Activated naive CD4-positive, alpha-beta T cell (primary cell): ENCODE measurements around the gene SRRT.
"Not testable (repeated sequence)": the region's sequence is repeated elsewhere in the genome, so short reads cannot be mapped to it uniquely, and the experiment has no call there.

Experiments
- DNase-seq, 4 experiments: peaks; one replicate each; lab custom pipeline; 2025; lab: John Stamatoyannopoulos, UW

The SRRT gene

DNA sequence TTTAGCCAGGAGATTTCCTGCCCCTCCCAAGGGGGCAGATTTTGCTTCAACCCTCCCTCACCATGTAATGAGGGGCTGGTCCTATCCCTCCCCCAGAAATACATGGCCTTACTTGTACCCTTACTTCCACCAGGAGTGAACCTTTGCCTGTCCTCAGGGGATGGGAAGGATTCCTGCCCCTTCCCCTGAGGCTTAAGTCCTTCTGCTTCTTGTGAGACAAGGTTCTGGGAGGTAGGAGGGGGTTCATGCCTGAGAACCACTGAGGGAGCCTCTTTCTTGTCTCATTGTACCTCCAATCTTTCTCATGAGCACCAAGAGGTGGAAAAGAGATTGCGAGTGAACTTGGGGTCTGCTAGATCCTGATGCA, 54.9 kb downstream of the SRRT start:
- no peak for DNase-seq

DNA sequence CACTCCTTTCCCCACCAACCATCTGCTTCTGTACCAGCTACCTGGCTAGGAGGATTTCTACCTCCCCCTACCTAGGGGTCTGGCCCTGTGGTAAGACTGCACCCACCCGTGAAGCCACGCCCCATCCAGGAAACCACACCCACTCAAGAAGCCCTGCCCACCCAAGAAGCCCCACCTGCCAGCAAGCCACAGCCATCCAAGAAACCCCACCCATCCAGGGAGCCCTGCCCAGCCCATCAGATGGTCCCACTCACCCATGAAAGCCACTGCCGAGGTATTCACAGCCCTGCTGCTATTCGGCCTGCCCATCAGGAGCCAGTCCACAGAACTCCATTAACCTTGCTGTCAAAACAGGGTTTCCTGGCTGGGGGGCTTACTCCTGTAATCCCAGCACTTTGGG, 58.8 kb downstream of the SRRT start:
- DNase-seq = no peak

DNA sequence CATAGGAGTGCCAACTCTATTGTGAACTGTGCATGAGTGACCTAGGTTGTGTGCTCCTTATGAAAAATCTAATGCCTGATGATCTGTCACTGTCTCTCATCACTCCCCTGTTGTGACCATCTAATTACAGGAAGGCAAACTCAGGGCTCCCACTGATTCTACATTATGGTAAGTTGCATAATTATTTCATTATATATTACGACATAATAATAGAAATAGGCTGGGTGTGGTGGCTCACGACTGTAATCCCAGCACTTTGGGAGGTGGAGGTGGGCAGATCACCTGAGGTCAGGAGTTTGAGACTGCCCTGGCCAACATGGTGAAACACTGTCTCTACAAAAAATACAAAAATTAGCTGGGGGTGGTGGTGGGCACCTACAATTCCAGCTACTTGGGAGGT, 60.5 kb downstream of the SRRT start:
- DNase-seq = not testable (repeated sequence)

DNA sequence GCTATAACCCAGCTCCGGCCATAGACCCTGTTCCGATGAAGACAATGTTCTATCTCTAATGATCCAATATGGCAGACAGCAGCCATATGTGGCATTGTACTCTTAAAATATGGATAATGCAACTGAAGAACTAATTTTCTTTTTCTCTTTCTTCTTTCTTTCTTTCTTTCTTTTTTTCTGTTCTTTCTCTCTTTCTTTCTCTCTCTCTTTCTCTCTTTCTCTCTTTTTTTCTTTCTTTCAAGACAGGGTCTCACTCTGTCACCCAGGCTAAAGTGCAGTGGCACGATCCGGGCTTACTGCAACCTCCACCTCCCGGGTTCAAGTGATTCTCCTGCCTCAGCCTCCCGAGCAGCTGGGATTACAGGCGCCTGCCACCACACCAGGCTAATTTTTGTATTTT, 61.3 kb downstream of the SRRT start:
- DNase-seq = not testable (repeated sequence)
